ENCODE results near the gene ARID5B.

DNA sequence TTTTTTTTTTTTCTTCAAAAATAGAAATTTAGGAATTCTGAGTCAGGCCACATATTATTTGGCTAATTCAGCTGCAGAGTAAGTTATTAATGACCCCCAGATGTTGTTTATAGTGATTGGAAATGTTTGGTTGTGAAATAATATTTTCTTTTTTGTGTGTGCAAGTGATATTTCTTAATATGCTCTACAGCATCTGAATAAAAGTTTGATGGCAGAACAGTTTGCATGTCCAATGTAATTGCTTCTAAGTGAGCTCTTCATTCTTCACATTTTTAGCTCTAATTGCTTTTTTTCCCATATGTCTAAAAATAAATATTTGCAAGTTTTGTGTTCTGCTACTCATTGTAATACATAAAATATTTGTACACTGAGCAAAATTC, 116.0 kb downstream of the ARID5B start:
- TF ChIP-seq, protein P1, sequence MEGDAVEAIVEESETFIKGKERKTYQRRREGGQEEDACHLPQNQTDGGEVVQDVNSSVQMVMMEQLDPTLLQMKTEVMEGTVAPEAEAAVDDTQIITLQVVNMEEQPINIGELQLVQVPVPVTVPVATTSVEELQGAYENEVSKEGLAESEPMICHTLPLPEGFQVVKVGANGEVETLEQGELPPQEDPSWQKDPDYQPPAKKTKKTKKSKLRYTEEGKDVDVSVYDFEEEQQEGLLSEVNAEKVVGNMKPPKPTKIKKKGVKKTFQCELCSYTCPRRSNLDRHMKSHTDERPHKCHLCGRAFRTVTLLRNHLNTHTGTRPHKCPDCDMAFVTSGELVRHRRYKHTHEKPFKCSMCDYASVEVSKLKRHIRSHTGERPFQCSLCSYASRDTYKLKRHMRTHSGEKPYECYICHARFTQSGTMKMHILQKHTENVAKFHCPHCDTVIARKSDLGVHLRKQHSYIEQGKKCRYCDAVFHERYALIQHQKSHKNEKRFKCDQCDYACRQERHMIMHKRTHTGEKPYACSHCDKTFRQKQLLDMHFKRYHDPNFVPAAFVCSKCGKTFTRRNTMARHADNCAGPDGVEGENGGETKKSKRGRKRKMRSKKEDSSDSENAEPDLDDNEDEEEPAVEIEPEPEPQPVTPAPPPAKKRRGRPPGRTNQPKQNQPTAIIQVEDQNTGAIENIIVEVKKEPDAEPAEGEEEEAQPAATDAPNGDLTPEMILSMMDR (IDR thresholded peaks at IDR 0.05), result no peak
- no peak for TF ChIP-seq POLR2A (IDR thresholded peaks at IDR 0.05)

All from Peyer's patch (tissue), 4 donors.